Cardiac fibroblast (primary cell): ENCODE results near the gene PRKACA.

Source experiments
- DNase-seq, 2 donors: peaks; one replicate each; pipeline versions ENCODE4 v3.0.0 to v3.0.0-alpha.2; 2010; ENCODE audit warnings: low read depth in 2 of 2
- H3K4me3 ChIP-seq, 2 donors: replicated peaks in 1 of 2; 1 replicate in 1 of 2; 2 replicates in 1 of 2; pipeline ENCODE4 v1.5.1; 2011; ENCODE audit warnings: low read depth in 2 of 2, low read length in 2 of 2, mild to moderate bottlenecking in 2 of 2, moderate library complexity in 1 of 2
- CTCF ChIP-seq: IDR thresholded peaks from one replicate; pipeline ENCODE4 v1.5.1; 2011; ENCODE audit warnings: low read depth, mild to moderate bottlenecking, low read length, inconsistent platforms

PRKACA gene

GRCh38 chr19:14089412-14089661, 28.2 kb downstream of the PRKACA start:
- peak; percentile 40 to 43 for DNase-seq
- peak overlapping the region; percentile 46 to 68 for H3K4me3 ChIP-seq
- no peak for TF ChIP-seq CTCF

GRCh38 chr19:14088634-14089411, 28.7 kb downstream of the PRKACA start:
- no peak for TF ChIP-seq CTCF
- peak overlapping the region; percentile 46 to 68 for H3K4me3 ChIP-seq
- no peak for DNase-seq

GRCh38 chr19:14086098-14086497, 31.5 kb downstream of the PRKACA start:
- no peak for TF ChIP-seq CTCF
- no peak for DNase-seq
- H3K4me3 ChIP-seq = no peak overlapping the region

- no peak within 1 kb of the TSS for H3K4me3 ChIP-seq
- no peak for DNase-seq
- no peak for TF ChIP-seq CTCF
Observed at GRCh38 chr19:14085309-14085995, 32.1 kb downstream of the PRKACA start, which contains the start of gene C19orf67. TSS of gene C19orf67 (minus strand) at chr19:14085783. CDS start at chr19:14085627, 156 bp downstream.

GRCh38 chr19:14082675-14082960, 34.9 kb downstream of the PRKACA start:
- H3K4me3 ChIP-seq = no peak overlapping the region
- TF ChIP-seq CTCF = no peak

GRCh38 chr19:14081797-14082674, 35.5 kb downstream of the PRKACA start:
- DNase-seq = no peak
- no peak for TF ChIP-seq CTCF
- H3K4me3 ChIP-seq = peak overlapping the region; percentile 66 to 77

More at GRCh38 chr19:14082675-14082960, 34.9 kb downstream of the PRKACA start:
- DNase-seq = no peak
